GM18873 (cell line): ENCODE results near the gene PRRT1B.

Experiments
- ATAC-seq: cut with Tn5 transposase; IDR thresholded peaks from one replicate; pipeline ENCODE4 v1.9.1; 2021; ENCODE audit warnings: mild to moderate bottlenecking, moderate library complexity, moderate number of reproducible peaks; ENCODE audit not compliant: unreplicated experiment, low FRiP score

PRRT1B gene

DNA sequence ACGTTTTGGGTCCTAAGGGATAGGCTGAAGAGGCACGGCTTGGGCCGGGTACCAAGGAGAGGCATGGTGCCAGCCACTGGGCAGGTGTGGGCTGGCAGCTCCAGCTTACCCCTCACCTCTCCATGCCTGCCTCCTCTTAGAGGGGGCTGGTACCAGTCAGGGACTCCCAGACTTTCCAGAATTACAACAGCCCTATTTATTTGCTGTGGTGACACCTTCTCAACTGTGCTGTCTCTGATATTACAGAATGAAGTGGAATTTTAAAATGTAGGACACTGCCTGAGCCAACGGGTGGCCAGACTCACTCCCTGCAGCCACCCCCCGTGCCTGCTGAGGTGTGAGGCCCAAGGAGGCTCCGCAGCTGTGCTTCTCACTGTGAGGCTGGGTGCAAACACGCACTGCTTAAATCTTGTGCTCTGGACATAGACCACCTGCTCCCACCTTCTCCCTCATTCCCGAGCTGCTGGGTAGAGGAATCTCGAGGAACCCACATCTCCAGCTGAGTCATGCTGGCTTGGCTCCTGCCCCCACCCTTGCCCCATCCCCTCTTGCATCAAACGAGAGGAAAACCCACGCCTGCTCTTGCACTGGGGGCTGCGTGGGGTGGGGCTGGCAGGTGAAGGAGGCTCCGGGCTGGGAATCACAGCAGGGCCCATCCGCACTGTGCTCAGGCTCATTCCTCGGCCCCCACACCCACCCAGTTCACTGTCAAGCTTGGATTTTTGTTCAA lies 47.9 kb downstream of the PRRT1B start:
- ATAC-seq: no peak

DNA sequence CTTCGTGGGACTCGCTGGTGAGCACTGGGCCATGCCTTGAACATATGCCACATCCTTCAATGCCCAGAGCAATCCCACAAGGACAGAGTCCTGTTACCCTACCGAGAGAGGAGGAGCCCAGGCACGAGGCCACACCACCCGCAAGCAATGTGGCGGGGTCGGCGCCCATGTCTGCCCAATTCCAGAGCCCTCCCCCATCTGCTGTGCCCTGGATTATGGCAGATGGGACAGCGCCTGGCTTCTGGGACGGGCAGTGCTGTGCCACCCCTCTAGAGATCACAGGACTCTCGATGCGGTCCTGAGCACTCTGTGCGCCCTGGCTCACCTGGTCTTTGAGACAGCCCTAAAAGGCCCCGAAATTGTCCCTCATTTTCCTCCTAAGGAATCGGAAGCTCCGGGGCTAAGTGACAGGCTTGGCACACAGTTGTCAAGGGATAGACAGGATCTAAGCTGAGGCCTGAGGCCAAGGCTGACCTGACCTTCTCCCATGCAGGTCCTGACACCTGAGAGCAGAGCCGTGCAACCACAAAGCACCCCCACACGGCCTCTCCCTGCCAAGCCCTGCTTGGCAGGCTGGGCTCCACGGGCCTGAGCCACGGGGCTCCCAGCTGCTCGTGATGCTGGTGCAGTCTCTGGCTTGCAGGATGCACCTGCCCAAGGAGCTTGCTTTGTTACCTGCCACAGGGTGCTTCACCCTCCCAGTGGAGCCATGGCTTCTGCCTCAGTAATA lies 48.8 kb downstream of the PRRT1B start:
- no peak for ATAC-seq

DNA sequence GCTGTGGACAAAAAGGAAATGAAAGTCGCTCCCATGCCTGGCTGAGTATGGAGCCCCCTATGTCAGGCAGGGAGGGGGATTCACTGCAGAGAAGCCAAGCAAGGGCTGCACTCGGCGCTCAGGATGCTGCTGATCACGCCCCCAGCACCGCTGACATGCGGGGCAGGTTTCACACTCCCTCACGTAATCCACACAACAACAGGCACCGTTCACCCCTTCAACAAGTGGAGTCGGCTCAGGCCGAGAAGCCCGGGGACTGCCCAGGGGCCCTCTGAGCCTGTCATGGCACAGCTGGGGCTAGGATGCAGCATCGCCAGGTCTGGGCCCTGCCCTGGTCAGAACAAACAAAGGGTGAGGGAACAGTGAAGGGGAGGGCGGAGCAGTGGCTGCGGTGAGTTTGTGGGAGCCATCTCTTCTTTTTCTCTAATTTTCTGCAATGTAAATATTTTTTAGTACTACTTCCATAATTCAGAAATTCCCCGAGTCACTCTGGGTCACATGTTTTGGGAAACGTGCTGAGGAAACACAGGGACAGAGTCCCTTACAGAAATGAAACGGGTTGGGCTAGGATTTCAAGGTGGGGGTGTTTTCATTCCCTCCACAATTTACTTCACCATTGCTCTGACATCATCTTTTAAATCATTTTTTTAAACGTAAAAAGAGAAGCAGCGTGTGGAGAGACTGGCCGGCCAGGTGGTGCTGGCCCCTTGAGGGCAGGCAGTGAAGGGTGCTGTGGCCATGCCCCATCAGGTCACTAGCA lies 49.8 kb downstream of the PRRT1B start:
- no peak for ATAC-seq

DNA sequence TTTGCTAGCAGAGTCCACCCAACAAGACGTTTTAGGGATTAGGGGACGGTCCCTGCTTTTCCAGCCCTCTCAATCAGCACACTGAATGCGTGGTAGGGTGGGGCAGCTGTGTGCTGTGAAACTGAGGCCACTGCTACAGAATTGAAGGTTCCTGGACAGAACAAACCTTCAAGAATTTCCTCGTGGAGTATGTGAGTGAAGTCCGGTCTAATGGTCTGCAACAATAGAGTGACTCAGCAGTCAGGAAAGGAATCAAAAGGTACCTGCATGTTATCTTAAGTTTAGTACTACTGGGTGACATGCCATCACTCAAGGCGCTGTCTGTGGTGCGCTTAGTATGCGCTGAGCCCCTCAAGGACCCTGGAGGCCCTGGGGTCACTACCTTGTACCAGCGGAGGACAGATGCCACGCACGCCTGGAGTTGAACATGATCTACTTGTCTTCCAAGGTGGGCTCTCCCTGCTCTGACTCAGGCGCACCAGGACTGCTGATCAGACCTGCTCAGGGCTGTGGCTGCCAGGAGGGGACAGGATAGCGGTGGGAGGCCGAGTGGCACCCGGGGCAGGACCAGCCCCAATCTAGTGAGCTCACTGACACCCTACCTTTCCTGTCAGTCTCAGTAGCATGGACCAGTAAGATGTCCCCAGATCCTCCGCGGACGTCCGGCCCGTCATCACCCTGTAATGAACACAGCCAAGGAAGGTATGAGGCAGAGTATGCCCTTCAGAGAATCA lies 50.5 kb downstream of the PRRT1B start:
- no peak for ATAC-seq

DNA sequence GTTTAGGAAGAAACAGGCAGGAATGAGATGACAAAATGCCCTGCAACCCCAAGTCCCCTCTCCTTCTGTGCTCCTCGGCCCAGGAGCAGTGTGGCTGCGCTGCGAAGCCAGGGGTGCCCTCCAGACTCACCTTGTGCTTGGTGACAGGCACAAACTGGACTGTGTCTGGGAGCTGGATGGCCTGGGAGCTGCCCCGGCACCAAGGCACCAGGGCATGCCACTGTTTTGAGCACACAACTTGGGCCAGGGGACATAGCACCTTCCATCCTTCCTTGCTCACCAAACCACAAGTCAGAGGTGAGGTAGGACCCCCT lies 51.1 kb downstream of the PRRT1B start:
- ATAC-seq: no peak

DNA sequence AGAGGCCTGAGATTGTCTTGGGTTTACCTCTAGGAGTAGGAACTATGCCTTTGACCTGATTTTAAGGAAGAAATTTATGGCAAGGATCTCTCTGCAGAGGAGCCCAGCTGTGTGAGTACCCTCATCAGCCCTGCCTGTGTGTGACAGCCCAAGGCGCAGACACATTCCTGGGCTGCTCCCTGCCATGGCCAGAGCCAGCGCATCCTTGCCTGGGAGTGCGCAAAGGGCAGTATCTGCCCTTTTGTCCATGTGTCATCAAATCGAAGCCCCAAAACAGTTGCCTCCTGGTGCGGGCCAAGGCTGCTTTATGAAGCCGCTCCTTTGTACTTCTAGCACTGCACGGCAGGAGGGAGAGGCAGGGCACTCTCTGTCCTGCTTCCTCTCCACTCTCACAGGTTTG lies 51.9 kb downstream of the PRRT1B start:
- ATAC-seq: no peak

DNA sequence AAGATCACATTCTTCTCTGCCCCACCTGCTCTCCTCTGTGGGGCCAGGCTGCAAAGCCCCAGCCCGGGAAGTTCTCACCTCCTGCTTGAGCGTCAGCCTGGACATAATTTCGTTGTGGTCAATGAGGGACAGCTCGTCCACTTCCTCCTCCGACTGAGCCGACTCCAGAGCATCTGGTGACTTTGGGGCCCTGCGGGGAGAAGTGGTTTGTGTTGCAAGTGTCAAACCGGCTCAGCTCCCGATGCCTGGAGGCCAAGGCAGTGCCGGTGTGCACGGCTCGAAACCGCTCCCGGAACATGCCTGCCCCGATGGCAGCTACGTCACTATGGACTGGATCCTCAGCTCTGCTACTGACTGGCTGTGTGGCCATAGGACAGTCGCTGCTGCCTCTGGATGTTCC lies 52.8 kb downstream of the PRRT1B start:
- no peak for ATAC-seq

DNA sequence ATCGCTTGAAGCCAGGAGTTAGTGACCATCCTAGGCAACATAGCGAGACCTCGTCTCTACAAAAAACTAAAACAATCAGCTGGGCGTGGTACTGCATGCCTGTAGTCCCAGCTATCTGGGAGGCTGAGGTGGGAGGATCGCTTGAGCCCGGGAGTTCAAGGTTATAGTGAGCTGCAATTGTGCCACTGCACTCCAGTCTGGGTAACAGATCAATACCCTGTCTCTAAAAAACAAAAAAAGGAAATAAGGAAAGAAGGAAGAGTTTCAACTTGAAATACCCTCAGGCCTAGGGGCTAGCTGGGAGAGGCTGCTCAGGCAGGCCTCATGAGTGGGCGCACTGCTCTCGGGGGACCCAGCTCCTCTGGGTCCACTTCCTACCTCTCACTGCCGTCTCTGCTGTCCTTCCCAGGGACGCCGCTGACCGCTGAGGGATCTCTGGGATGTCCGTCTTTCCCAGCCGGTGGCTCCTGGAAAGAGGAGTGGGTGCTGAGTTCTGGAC lies 56.4 kb downstream of the PRRT1B start:
- no peak for ATAC-seq

DNA sequence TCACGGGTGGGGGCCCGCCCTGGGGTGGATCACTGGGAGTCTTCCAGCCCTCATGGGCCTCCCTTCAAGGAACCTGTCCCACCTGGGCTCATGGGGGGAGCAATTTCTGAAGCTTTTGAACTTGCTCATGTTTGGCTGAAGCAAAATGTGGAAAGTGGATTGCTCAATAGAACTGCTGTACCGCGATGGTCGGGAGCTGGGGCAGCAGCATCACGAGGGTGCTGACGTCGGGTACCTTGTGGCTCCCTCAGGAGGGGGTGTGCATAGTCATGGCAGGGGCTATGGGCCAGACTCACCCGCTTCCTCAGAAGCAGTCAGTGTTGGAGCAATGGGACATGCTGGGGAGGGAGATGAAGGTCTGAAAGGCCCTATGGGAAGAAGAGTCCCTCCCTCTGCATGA lies 57.9 kb downstream of the PRRT1B start:
- ATAC-seq: no peak

DNA sequence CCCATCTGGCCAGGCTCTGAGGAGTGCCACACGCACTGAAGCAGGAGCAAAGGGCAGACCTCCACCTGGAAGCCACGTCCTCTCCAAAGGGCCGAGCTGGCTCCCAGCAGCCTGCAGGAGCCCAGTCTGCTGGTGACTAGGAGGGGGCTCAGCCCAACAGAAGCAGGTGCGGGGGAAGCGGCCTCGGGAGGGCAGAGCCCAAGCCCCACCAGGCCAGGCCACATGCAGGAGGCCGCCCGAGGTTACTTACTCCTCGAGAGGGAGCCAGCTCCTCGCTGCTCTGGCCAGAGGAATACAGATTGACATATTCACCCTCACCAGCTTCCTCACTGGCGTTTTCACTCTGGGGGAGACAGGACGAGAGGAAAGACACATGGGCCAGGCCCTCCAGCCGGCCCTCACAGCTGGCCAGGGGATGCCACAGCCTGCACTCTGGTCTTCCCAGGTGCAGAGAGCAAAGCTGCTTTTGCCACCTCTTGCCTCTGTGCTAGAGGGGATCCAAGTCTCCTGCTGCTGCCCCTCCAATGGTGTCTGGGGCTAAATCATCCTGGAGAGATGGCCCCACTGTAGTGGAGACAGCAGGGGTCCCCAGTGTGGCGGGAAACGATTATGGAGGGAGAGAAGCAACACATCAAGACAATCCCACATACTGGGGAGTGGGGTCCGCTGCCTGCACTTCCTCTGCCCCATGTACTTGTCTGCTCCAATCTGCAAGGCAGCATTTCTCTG lies 58.6 kb downstream of the PRRT1B start:
- no peak for ATAC-seq

DNA sequence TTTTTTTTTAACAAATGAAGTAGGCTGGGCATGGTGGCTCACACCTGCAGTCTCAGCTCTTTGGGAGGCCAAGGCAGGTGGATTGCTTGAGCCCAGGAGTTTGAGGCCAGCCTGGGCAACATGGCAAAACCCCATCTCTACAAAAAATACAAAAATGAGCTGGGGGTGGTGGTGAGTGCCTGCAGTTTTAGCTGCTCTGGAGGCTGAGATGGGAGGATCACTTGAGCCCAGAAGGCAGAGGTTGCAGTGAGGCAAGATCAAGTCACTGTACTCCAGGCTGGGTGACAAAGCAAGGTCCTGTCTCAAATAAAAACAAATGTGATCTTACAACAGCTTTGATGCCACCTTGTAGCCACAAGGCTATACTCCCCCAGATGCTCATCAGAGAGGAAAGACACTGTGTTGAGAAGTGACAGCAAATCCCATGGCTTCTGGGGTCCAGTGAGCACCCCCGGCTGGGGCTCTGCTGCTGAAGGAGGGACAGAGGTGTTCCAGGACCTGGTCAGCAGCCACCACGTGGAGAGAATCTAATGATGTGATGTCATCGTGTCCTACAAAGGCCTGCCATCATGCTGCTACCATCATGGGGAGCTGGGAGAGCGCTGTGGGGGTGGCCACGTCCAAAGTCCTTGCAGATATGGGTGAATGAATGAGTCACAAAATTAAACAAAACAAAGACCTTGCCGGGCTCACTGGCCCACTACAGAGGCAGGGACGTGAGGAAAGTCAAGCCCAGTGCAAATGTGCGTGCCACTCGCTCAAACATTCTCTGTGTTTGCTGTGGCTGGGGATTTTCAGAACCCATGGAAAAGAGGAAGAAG lies 60.7 kb downstream of the PRRT1B start:
- ATAC-seq: no peak

DNA sequence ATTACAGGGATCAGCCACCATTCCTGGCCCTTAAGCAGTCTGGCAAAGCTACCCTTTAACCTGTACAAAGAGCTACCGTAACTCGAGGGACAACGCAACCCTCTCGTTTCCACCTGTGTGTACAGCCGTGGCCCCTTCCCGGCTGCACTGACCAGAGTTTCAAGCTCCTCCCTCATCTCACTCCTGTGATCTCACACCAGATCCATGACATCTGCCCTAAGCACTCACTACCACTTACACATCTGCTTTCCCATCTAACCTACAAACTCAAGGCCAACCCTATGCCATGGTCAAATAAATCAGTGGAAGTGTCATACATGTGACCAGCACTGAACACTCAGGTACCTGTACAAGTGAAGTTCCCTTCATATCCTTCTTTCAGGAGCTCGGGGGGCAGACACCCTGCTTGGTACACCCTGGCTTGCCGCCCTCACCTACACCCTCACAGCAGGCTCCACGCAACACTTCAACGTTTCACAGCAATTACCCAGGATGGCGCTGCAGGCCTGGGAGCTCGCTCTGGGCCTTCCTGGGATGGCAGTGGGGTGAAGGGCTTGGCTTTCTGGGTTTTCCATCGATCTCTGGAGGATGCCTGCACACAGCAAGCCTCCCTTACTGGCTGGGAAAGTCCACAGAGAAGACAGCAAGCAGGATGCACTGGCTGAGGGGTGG lies 61.7 kb downstream of the PRRT1B start:
- no peak for ATAC-seq

DNA sequence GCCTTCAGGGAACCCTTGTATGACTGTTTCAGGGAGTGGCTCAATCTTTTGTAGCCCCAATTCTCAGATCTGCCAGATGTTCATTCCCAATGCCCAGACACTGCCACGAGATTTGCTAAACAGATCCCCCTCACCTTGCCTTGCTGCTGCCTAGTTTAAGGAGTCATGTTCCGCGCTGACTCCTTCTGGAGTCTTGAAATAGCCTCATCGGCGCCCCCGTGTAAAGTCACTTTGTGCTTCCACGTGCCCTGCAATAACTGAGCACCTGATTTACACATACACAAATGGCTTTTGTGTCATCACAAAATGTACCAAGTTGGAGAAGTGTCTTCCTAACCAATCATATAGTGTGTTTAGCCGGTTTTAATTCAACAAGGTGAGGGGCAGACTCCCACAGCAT lies 62.3 kb downstream of the PRRT1B start:
- ATAC-seq: no peak

DNA sequence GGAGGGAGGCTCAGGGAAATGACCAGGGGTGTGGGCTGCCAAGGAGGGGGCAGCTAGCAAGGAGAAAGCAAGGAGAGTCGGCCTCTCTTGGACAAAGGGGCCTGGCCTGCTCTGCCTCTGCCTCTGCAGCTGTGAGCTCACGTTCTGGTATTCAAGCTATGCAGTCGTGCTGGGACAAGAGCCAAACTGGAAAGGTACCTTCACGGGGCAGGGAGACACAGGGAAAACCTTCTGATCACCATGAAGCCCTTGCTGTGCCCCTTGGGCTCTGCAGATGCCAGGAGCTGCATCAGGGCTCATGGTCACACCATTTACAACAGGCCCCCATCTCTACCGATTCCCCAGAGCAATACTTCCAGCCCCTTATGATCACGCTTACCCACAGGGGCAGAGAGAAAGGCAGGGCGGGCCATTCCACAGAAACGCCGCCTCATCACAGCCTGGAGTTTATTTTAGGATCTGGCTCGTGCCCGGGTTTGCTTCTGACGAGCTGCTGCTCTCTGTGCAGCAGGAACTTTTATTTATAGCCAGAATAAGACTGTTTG lies 63.2 kb downstream of the PRRT1B start:
- ATAC-seq: no peak
